Heart left ventricle (tissue), 13 donors: ENCODE measurements around the gene MBL2.

Source experiments
- CTCF ChIP-seq, 12 donors: fragments of 200-600 bp; sonication (generic) in 4 of 12; IDR thresholded peaks; one replicate each; pipeline versions ENCODE4 v1.5.0 to v1.8.0; 2018 to 2022; ENCODE audit warnings: antibody characterized with exemption in 12 of 12, mild to moderate bottlenecking in 5 of 12
- POLR2A ChIP-seq, 2 donors: fragments of 450-650 bp; IDR thresholded peaks; one replicate each; pipeline ENCODE4 v1.6.1; 2017; ENCODE audit warnings: antibody characterized with exemption in 2 of 2, mild to moderate bottlenecking in 2 of 2, moderate library complexity in 2 of 2
- donor health status: ischemic (EF 13 %, LVEDD 7.1; RV severe dilation, severe dysfunction).
- donor health status: DM: no; HTN: yes; CAD: no.
- donor health status: DM: no; HTN: no; CAD: no.
- donor health status: ischemic (EF 25% LVEDD 6.9; RV normal size, moderate dysfunction).
- donor health status: ischemic (EF 25% LVEDD 5.7; RV mildly dilated, moderate dysfunction).
- donor health status: ischemic (EF 35%, LVEDD 5.7; RV mildly dilated, moderate dysfunction).
- donor health status: nonischemic (EF 11% LVEDD 7.7; RV severe dilation, severe dysfunction).
- donor health status: DM: yes; HTN: yes; CAD: no.
- donor health status: PGD.
- donor health status: ischemic (EF 29% LVEDD 5.4; RV normal size, mild dysfunction).
- donor health status: nonischemic (EF 23%, LVEDD 6.1; RV moderate dilation, normal function).

- TF ChIP-seq CTCF (IDR thresholded peaks at IDR 0.05): no peak
- no peak for TF ChIP-seq POLR2A (IDR thresholded peaks at IDR 0.05)
Observed at GRCh38 chr10:52774182-52774581, 1.6 kb upstream of the MBL2 start.
